H9 (cell line): ENCODE data around the gene COL5A2. TPM values are rescaled to one million over a fixed set of nuclear protein-coding genes. Genes with fewer than 3 reads are reported as not detected.

Source experiments
- DNase-seq: peaks from one replicate; pipeline ENCODE4 v3.0.0-alpha.2; 2017
- H2AFZ ChIP-seq: one replicate; pipeline ENCODE4 v1.6.1; 2013; ENCODE audit warnings: mild to moderate bottlenecking, low read length, control low read depth, moderate library complexity
- H2AK5ac ChIP-seq: 2 replicates; pipeline ENCODE4 v1.6.1; 2013; ENCODE audit warnings: low read length, control low read depth, mixed read lengths; ENCODE audit not compliant: insufficient read length
- H2BK120ac ChIP-seq: one replicate; pipeline ENCODE4 v1.6.1; 2013; ENCODE audit warnings: low read depth, mild to moderate bottlenecking, low read length, control low read depth, inconsistent platforms; ENCODE audit not compliant: poor library complexity, severe bottlenecking
- H2BK12ac ChIP-seq: 2 replicates; pipeline ENCODE4 v1.6.1; 2013; ENCODE audit warnings: low read length, control low read depth, mixed read lengths, low read depth; ENCODE audit not compliant: insufficient read length
- H2BK15ac ChIP-seq: 2 replicates; pipeline ENCODE4 v1.6.1; 2013; ENCODE audit warnings: low read depth, low read length, control low read depth
- H2BK20ac ChIP-seq: one replicate; pipeline ENCODE4 v1.6.1; 2013; ENCODE audit warnings: low read depth, mild to moderate bottlenecking, low read length, control low read depth, inconsistent platforms; ENCODE audit not compliant: poor library complexity, severe bottlenecking
- H2BK5ac ChIP-seq: 2 replicates; pipeline ENCODE4 v1.6.1; 2013; ENCODE audit warnings: low read length, control low read depth, mixed read lengths; ENCODE audit not compliant: insufficient read length
- H3K14ac ChIP-seq: 2 replicates; pipeline ENCODE4 v1.6.1; 2013; ENCODE audit warnings: low read length, control low read depth; ENCODE audit not compliant: insufficient read depth
- H3K18ac ChIP-seq: 2 replicates; pipeline ENCODE4 v1.6.1; 2013; ENCODE audit warnings: low read depth, mild to moderate bottlenecking, mixed read lengths, low read length, control low read depth; ENCODE audit not compliant: insufficient read length
- H3K23ac ChIP-seq: 2 replicates; pipeline ENCODE4 v1.6.1; 2013; ENCODE audit warnings: low read length, control low read depth, mixed read lengths, low read depth; ENCODE audit not compliant: insufficient read length
- H3K23me2 ChIP-seq: 2 replicates; pipeline ENCODE4 v1.6.1; 2013; ENCODE audit warnings: low read depth, mild to moderate bottlenecking, mixed read lengths, low read length, control low read depth; ENCODE audit not compliant: insufficient read length, poor library complexity, severe bottlenecking
- H3K27ac ChIP-seq: 2 replicates; pipeline ENCODE4 v1.5.1; 2013; ENCODE audit warnings: low read length, control low read depth, mixed read lengths, low read depth; ENCODE audit not compliant: insufficient read length
- H3K27me3 ChIP-seq: 2 replicates; pipeline ENCODE4 v1.6.1; 2013; ENCODE audit warnings: low read length, control low read depth, inconsistent platforms; ENCODE audit not compliant: insufficient read depth
- H3K4ac ChIP-seq: 2 replicates; pipeline ENCODE4 v1.6.1; 2013; ENCODE audit warnings: low read depth, mild to moderate bottlenecking, control low read depth, inconsistent platforms, low read length, moderate library complexity
- H3K4me1 ChIP-seq: 2 replicates; pipeline ENCODE4 v1.6.1; 2013; ENCODE audit warnings: low read length, control low read depth, inconsistent platforms; ENCODE audit not compliant: insufficient read depth
- H3K4me2 ChIP-seq: 2 replicates; pipeline ENCODE4 v1.6.1; 2013; ENCODE audit warnings: low read length, control low read depth, mixed read lengths; ENCODE audit not compliant: insufficient read length, insufficient read depth
- H3K56ac ChIP-seq: 2 replicates; pipeline ENCODE4 v1.6.1; 2013; ENCODE audit warnings: low read depth, mild to moderate bottlenecking, mixed read lengths, low read length, control low read depth; ENCODE audit not compliant: insufficient read length
- H3K79me1 ChIP-seq: 2 replicates; pipeline ENCODE4 v1.6.1; 2013; ENCODE audit warnings: low read depth, mild to moderate bottlenecking, moderate library complexity, low read length, control low read depth, inconsistent platforms; ENCODE audit not compliant: insufficient read depth, poor library complexity, severe bottlenecking
- H3K79me2 ChIP-seq: 2 replicates; pipeline ENCODE4 v1.6.1; 2013; ENCODE audit warnings: low read length, control low read depth, inconsistent platforms; ENCODE audit not compliant: insufficient read depth
- H3K9ac ChIP-seq: 2 replicates; pipeline ENCODE4 v1.6.1; 2013; ENCODE audit warnings: low read length, control low read depth, mixed read lengths; ENCODE audit not compliant: insufficient read length; ENCODE audit errors: extremely low read depth
- H3K9me3 ChIP-seq: one replicate; pipeline ENCODE4 v1.6.1; 2013; ENCODE audit warnings: low read depth, low read length, inconsistent platforms; ENCODE audit not compliant: control insufficient read depth
- H3T11ph ChIP-seq: one replicate; pipeline ENCODE4 v1.6.1; 2013; ENCODE audit warnings: mild to moderate bottlenecking, low read length, control low read depth, inconsistent platforms
- H4K20me1 ChIP-seq: one replicate; pipeline ENCODE4 v1.6.1; 2013; ENCODE audit not compliant: control insufficient read depth, insufficient read length, insufficient read depth
- H4K5ac ChIP-seq: 2 replicates; pipeline ENCODE4 v1.6.1; 2013; ENCODE audit warnings: low read depth, mild to moderate bottlenecking, mixed read lengths, low read length, control low read depth; ENCODE audit not compliant: insufficient read length
- H4K8ac ChIP-seq: replicated peaks from 2 replicates; pipeline ENCODE4 v1.6.1; 2013; ENCODE audit warnings: low read length, control low read depth, mixed read lengths, low read depth; ENCODE audit not compliant: insufficient read length
- H4K91ac ChIP-seq: 2 replicates; pipeline ENCODE4 v1.6.1; 2013; ENCODE audit warnings: low read depth, mild to moderate bottlenecking, moderate library complexity, mixed read lengths, low read length, control low read depth; ENCODE audit not compliant: insufficient read length
- H3K27ac Mint-ChIP-seq, 3 experiments: 2 replicates in 2 of 3; 3 replicates in 1 of 3; pipeline ENCODE4 v1.8.0; 2020 to 2021; ENCODE audit warnings: mixed read lengths in 3 of 3, mild to moderate bottlenecking in 1 of 3, moderate library complexity in 1 of 3
- H3K27me3 Mint-ChIP-seq: 2 replicates; pipeline ENCODE4 v1.8.0; 2021; ENCODE audit warnings: low read depth, mild to moderate bottlenecking, moderate library complexity, mixed read lengths
- H3K36me3 Mint-ChIP-seq, 3 experiments: 2 replicates in 2 of 3; 3 replicates in 1 of 3; pipeline ENCODE4 v1.8.0; 2020 to 2021; ENCODE audit warnings: low read depth in 3 of 3, mixed read lengths in 3 of 3; ENCODE audit not compliant: insufficient read depth in 1 of 3
- H3K4me1 Mint-ChIP-seq, 2 experiments: 2 replicates each; pipeline ENCODE4 v1.8.0; 2020; ENCODE audit warnings: mixed read lengths in 2 of 2
- H3K4me3 Mint-ChIP-seq, 2 experiments: 2 replicates in 1 of 2; 3 replicates in 1 of 2; pipeline ENCODE4 v1.8.0; 2020 to 2021; ENCODE audit warnings: mild to moderate bottlenecking in 2 of 2, mixed read lengths in 2 of 2, moderate library complexity in 1 of 2
- H3K9me3 Mint-ChIP-seq, 2 experiments: 2 replicates in 1 of 2; 3 replicates in 1 of 2; pipeline ENCODE4 v1.8.0; 2020; ENCODE audit warnings: mild to moderate bottlenecking in 2 of 2, mixed read lengths in 2 of 2, moderate library complexity in 1 of 2
- CTCF ChIP-seq: fragments of 200-600 bp; sonication (generic); conservative IDR thresholded peaks from 3 replicates; pipeline ENCODE4 v1.8.0; 2021; ENCODE audit warnings: antibody characterized with exemption, mild to moderate bottlenecking
- WGBS: extraction: QIAGEN DNeasy Blood & Tissue Kit; methylation state at CpG from one replicate; pipeline ENCODE4 v1.1.7; 2013; ENCODE audit warnings: missing lambda C conversion rate, low lambda C conversion rate, mixed read lengths; ENCODE audit not compliant: insufficient read length; ENCODE audit errors: extremely low coverage; 5-methylcytosine and 5-hydroxymethylcytosine counted together
- total RNA-seq: library from RNA; stranded (reverse); gene quantifications from 2 replicates; pipeline ENCODE4 v1.2.1, GENCODE V29; 2021

The COL5A2 gene
- total RNA-seq, 1 experiment from 2014 or later, result 10.5 TPM

- peaks cover 17 to 18% of the 10 kb centered on the region in 2 experiments for H3K4me1 Mint-ChIP-seq
- H3K4me3 Mint-ChIP-seq, result no peak overlapping the region
- Histone ChIP-seq H2BK12ac (no peak overlapping the region), H4K8ac (no peak overlapping the region), H3K4me1 (no peaks in the 10 kb centered on the region), H3K4me2 (no peak overlapping the region), H3K27ac (no peak overlapping the region), H3K56ac (no peak overlapping the region), H2AFZ (no peak overlapping the region), H2BK20ac (no peak overlapping the region), H2BK5ac (no peak overlapping the region), H3K9me3 (no peaks in the 10 kb centered on the region), H4K20me1 (no peaks in the 10 kb centered on the region), H3K27me3 (no peaks in the 10 kb centered on the region), H3K23me2 (no peaks in the 10 kb centered on the region), H3K14ac (no peak overlapping the region), H3K23ac (no peak overlapping the region), H4K5ac (no peak overlapping the region), H2BK120ac (no peak overlapping the region), H2BK15ac (no peak overlapping the region), H3K9ac (no peak overlapping the region), H4K91ac (no peak overlapping the region), H2AK5ac (no peak overlapping the region), H3K79me1 (no peaks in the 10 kb centered on the region), H3T11ph (no peak overlapping the region), H3K18ac (no peak overlapping the region), H3K79me2 (no peaks in the 10 kb centered on the region), H3K4ac (no peak overlapping the region)
- peak overlapping the region in 2 of 3 experiments; percentile 42 to 84; a peak in 2 of 7 replicates for H3K27ac Mint-ChIP-seq
- no peaks in the 10 kb centered on the region for H3K36me3 Mint-ChIP-seq
- WGBS, result no CpG with 5 or more reads among the region's 1 CpG
- DNase-seq, result no peak
- no peaks in the 10 kb centered on the region for H3K27me3 Mint-ChIP-seq
- H3K9me3 Mint-ChIP-seq, result no peaks in the 10 kb centered on the region
- no peak for TF ChIP-seq CTCF
Observed at GRCh38 chr2:189015359-189015758, 164.2 kb downstream of the COL5A2 start.
